ENCODE data around the gene CELSR1.

The CELSR1 gene

DNA sequence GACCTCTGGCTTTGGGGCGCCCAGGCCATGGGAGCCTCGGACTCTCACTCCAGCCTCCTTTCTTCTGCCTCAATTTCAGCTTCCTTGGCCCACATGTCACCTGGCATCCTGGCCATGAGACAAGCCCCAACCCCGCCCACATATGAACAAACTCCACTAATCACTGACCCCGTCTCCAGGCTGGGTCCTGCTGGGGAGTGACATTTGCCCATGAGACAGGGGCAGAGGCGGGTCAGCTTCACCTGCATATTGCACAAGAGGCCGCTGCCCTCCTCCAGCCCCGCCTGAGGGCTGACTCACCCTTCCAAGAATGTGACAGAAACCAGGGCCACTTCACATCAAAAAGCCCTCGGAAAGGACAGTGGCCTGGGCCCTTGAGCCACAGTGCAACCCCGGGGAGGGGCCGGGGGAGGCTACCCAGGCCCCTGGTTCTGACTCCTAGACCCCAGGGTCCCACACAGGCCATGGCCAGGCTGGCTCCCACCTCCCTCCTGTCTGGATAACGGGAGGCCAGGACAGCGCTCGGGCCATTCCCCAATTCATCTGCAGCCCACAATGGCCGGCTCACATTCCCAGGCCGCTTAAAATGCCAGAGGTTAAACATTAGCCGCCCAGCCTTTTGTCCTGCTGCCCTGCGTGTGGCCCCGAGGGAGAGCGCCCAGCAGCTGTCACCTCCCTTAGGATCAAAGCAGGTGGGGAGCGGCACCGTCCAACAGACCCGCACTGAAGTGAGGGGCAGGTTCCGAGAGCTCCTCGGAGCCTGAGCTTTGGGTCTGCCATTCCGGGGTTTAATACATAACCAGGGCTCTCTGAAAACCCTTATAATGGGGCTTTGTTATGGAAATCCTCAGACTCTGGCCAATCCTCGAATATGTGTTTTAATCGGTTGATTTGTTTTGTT is 159.6 kb downstream of the CELSR1 start:
- Histone ChIP-seq H3K36me3 (no peaks in the 10 kb centered on the region), H3K9me3 (no peaks in the 10 kb centered on the region), H3K4me1 (no peaks in the 10 kb centered on the region), H3K4me3 (ENCODE audit: low read depth, low read length) (no peak overlapping the region), H3K27me3 (no peaks in the 10 kb centered on the region)
- no peak for DNase-seq
- TF ChIP-seq, protein P1, sequence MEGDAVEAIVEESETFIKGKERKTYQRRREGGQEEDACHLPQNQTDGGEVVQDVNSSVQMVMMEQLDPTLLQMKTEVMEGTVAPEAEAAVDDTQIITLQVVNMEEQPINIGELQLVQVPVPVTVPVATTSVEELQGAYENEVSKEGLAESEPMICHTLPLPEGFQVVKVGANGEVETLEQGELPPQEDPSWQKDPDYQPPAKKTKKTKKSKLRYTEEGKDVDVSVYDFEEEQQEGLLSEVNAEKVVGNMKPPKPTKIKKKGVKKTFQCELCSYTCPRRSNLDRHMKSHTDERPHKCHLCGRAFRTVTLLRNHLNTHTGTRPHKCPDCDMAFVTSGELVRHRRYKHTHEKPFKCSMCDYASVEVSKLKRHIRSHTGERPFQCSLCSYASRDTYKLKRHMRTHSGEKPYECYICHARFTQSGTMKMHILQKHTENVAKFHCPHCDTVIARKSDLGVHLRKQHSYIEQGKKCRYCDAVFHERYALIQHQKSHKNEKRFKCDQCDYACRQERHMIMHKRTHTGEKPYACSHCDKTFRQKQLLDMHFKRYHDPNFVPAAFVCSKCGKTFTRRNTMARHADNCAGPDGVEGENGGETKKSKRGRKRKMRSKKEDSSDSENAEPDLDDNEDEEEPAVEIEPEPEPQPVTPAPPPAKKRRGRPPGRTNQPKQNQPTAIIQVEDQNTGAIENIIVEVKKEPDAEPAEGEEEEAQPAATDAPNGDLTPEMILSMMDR (IDR thresholded peaks at IDR 0.05; ENCODE audit: low read depth, low read length), result no peak

DNA sequence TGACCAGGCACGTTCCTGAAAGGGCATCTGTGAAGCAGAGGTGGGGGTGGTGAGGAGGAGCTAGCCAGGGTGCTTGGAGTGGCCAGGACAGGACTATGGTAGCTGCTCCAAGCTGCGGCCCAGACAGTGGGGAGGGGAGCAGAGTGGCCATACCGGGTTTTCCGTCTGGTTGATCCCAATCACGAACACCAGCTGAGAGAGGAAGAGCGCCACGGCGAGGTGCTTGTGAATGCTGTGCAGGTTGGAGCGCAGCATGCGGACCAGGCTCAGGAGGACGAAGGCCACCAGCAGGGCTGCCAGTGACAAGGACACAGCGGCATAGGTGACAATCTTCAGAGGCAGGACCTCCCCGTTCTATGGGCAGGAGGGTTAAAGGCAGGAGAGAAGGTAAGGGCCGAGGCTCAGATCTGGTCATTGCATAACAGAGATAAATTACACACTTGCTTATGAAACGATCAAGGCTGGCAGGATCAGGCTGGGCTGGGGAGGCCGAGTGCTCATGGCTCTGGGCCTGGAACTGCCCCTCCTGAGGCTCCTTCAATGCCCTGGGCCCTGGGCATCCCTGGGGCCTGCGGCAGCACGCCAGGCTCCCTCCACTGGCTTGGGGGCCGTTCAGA is 160.4 kb downstream of the CELSR1 start:
- H3K27me3 ChIP-seq, result no peaks in the 10 kb centered on the region

DNA sequence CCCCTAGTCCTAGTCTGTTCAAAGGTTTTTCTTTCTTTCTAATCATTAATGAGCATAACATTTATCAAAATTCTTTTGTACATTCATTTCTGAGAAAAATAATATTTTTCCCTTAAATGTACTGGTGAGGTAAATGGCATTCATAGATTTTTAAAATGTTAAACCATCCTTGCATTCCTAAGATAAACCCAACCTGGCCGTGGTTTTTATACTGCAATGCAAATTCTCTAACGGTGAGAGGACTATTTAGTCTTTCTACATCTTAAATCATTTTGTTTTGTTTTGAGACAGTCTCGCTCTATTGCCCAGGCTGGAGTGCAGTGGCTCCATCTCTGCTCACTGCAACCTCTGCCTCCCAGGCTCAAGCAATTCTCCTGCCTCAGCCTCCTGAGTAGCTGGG is 161.3 kb downstream of the CELSR1 start:
- Histone ChIP-seq H3K4me1 (no peaks in the 10 kb centered on the region), H3K4me3 (ENCODE audit: low read depth, low read length) (no peak overlapping the region), H3K9me3 (no peaks in the 10 kb centered on the region), H3K36me3 (no peaks in the 10 kb centered on the region), H3K27me3 (no peaks in the 10 kb centered on the region)
- TF ChIP-seq, protein P1 (IDR thresholded peaks at IDR 0.05; ENCODE audit: low read depth, low read length), result no peak
- no peak for DNase-seq

More for the DNA sequence above, 160.4 kb downstream of the CELSR1 start:
- DNase-seq, result no peak
- Histone ChIP-seq H3K4me3 (ENCODE audit: low read depth, low read length) (no peak overlapping the region), H3K9me3 (no peaks in the 10 kb centered on the region), H3K36me3 (no peaks in the 10 kb centered on the region), H3K4me1 (no peaks in the 10 kb centered on the region)
- TF ChIP-seq, protein P1 (IDR thresholded peaks at IDR 0.05; ENCODE audit: low read depth, low read length), result no peak

DNA sequence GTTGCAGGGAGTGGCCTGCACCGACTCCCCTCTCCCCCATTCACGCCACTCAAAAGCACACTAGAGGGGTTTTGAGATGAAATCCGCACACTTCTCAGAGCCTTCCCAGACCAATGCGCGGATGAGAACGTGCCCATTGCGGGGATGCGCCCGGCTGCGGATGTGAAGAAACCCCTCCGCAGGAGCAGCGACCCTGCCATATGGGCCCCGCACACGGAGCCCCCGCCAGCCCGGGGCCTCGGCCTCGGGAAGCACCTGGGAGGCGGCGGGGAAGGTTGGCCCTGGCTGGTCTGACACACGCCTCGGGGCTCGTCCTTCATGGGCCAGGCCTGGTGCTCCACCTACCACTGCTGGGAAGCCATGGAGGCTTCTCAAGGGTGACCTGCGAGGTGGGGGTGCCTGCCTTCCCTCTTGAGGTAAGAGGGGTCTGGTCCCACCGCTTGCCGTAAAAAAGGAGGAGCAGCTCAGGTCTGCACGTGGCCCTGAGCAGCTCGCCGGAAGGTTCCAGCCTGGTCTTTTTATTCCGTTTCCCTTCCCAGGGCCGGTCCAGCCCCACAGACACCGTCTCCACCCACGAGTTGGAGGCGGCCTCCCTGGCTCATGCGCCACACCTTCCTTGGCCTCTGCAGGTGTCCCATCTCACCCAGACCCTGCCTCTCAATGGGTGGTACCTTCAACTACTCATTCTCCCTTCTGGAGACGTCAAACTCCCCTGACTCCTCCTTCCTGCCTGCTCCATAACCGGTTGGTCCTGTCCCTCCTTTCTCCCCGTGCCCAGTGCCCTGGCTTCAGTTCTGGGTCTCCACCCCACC is 162.6 kb downstream of the CELSR1 start:
- no peak for DNase-seq
- no peaks in the 10 kb centered on the region for H3K9me3 ChIP-seq
- no peaks in the 10 kb centered on the region for H3K36me3 ChIP-seq
- TF ChIP-seq, protein P1 (IDR thresholded peaks at IDR 0.05; ENCODE audit: low read depth, low read length), result no peak
- H3K27me3 ChIP-seq, result no peaks in the 10 kb centered on the region
- no peaks in the 10 kb centered on the region for H3K4me1 ChIP-seq
- H3K4me3 ChIP-seq (ENCODE audit: low read depth, low read length), result no peak overlapping the region

DNA sequence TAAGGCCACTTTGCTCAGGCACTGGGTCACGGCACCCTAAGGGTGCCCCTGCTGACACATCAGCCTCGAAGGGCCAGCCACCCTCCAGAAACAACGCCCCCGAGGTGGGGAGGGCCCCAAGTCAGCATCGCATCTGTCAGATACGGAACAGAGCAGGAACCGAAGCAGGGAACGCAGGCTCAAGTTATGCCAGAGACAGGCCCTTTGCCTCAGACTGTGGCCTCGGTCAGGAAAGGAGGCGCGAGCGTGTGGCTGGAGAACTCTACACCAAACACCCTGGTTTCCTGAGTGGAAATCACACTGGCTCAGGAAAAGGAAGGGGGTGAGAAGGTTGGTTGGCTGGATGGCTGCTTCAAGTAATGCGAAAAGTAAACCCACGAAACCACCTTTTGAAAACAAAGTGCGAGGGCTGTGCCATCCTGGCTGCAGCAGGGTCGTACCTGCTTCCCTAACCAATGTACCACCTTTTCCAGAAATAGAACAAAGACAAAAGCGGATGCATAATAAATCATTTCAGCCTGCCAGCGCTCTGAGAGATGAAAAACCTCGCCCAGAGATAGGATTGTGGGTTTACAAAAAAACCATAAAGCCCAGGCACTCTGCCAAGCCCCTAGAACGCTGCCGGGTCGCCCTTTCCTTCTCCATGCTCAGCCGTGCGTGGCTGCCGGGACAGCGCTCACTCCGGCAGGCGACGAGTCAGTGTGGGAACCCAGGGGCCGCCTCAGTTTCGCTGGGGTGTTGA is 163.3 kb downstream of the CELSR1 start:
- no peak for DNase-seq
- TF ChIP-seq, protein P1 (IDR thresholded peaks at IDR 0.05; ENCODE audit: low read depth, low read length), result no peak
- Histone ChIP-seq H3K27me3 (no peaks in the 10 kb centered on the region), H3K9me3 (no peaks in the 10 kb centered on the region), H3K4me3 (ENCODE audit: low read depth, low read length) (no peak overlapping the region), H3K4me1 (no peaks in the 10 kb centered on the region), H3K36me3 (no peaks in the 10 kb centered on the region)
